Measurements from ENCODE around the gene FCSK.
"Not testable (repeated sequence)": the region's sequence is repeated elsewhere in the genome, so short reads cannot be mapped to it uniquely, and the experiment has no call there.

The FCSK gene

GRCh38 chr16:70432723-70433457 is 21.5 kb upstream of the FCSK start:
- no peak for DNase-seq

GRCh38 chr16:70433458-70434103 is 20.8 kb upstream of the FCSK start:
- DNase-seq: no peak

- DNase-seq: no peak
Observed at GRCh38 chr16:70434484-70435260, 19.7 kb upstream of the FCSK start.

GRCh38 chr16:70437017-70437581 is 17.3 kb upstream of the FCSK start:
- no peak for DNase-seq

- peak; percentile 46 for DNase-seq
Observed at GRCh38 chr16:70437582-70438557, 16.5 kb upstream of the FCSK start.

- DNase-seq: no peak
Observed at GRCh38 chr16:70438585-70438968, 15.8 kb upstream of the FCSK start.

GRCh38 chr16:70438969-70439862 is 15.2 kb upstream of the FCSK start, which contains the start of gene ST3GAL2:
ST3GAL2 (minus strand) TSS chr16:70439100; CDS start chr16:70398530, 40,570 bp downstream.
- DNase-seq: peak; percentile 95

- no peak for DNase-seq
Observed at GRCh38 chr16:70440009-70440692, 14.2 kb upstream of the FCSK start.

GRCh38 chr16:70441406-70441990 is 12.9 kb upstream of the FCSK start:
- no peak for DNase-seq

- no peak for DNase-seq
Observed at GRCh38 chr16:70442344-70442743, 12.1 kb upstream of the FCSK start.

GRCh38 chr16:70444249-70445063 is 9.9 kb upstream of the FCSK start:
- DNase-seq: no peak

- no peak for DNase-seq
Observed at GRCh38 chr16:70448075-70448474, 6.3 kb upstream of the FCSK start.

- DNase-seq: not testable (repeated sequence)
Observed at GRCh38 chr16:70450142-70451003, 4.0 kb upstream of the FCSK start.

- DNase-seq: not testable (repeated sequence)
Observed at GRCh38 chr16:70451004-70451340, 3.4 kb upstream of the FCSK start.

- DNase-seq: no peak
Observed at GRCh38 chr16:70453117-70453891, 1.1 kb upstream of the FCSK start.

- DNase-seq: no peak
Observed at GRCh38 chr16:70453892-70454221, 538 bp upstream of the FCSK start.

GRCh38 chr16:70455910-70456309 is 1.5 kb downstream of the FCSK start:
- DNase-seq: no peak

Data from stimulated activated CD8-positive, alpha-beta memory T cell treated with anti-CD3 and anti-CD28 coated beads, Interleukin-4, amount 100 ng/mL, for 48 hours (primary cell).